H1 (cell line): ENCODE results near the gene SRSF3. TPM values are rescaled to one million over a fixed set of nuclear protein-coding genes. Genes with fewer than 3 reads are reported as not detected.

ENCODE experiments used
- CTBP2 ChIP-seq: IDR thresholded peaks from 2 replicates; pipeline ENCODE4 v1.7.0; 2011; ENCODE audit warnings: borderline replicate concordance, mild to moderate bottlenecking, moderate library complexity, mixed read lengths, low read length; ENCODE audit not compliant: insufficient read depth, insufficient read length
- EP300 ChIP-seq, 2 experiments: IDR thresholded peaks; 1 replicate in 1 of 2; 2 replicates in 1 of 2; pipeline ENCODE4 v1.6.1; 2011 to 2012; ENCODE audit warnings: low read depth in 2 of 2, low read length in 2 of 2, mild to moderate bottlenecking in 2 of 2, borderline replicate concordance in 1 of 2, inconsistent platforms in 1 of 2, moderate library complexity in 1 of 2
- NRF1 ChIP-seq: IDR thresholded peaks from 2 replicates; pipeline ENCODE4 v1.6.1; 2011; ENCODE audit warnings: mild to moderate bottlenecking, low read depth, low read length, improper control_type of control experiment
- SIN3A ChIP-seq, 2 experiments: IDR thresholded peaks in 1 of 2; conservative IDR thresholded peaks in 1 of 2; 2 replicates each; pipeline ENCODE4 v1.6.1; 2011 to 2012; ENCODE audit warnings: low read length in 2 of 2, improper control_type of control experiment in 1 of 2, low read depth in 1 of 2, mild to moderate bottlenecking in 1 of 2
- polyA plus RNA-seq, 7 experiments: library from polyadenylated mRNA; depleted of rRNA in 3 of 7; stranded (reverse) in 5 of 7; unstranded in 2 of 7; fragments of >200 nt in 5 of 7; fragments of 200-250 nt in 2 of 7; gene quantifications; 1 replicate in 5 of 7; 2 replicates in 1 of 7; 4 replicates in 1 of 7; pipeline versions ENCODE4 v1.2.1 to v1.2.3, GENCODE V29; 2011 to 2013; ENCODE audit warnings: missing spikeins in 2 of 7, mixed read lengths in 2 of 7
- total RNA-seq: library from RNA; stranded (reverse); fragmentation: NEBNext Ultra II Directional; extraction: Animal tissue kit (Norgen Biotek cat#: 25700); gene quantifications from 2 replicates; pipeline ENCODE4 v1.2.1, GENCODE V29; 2021
- TF ChIP-seq, protein P1 (sequence below): IDR thresholded peaks from 2 replicates; pipeline ENCODE4 v1.6.1; 2011; ENCODE audit warnings: low read length, improper control_type of control experiment
- TF ChIP-seq, protein P2 (sequence below), 3 experiments: IDR thresholded peaks; 1 replicate in 2 of 3; 2 replicates in 1 of 3; pipeline versions ENCODE4 v1.5.1 to v1.6.1; 2011; ENCODE audit warnings: low read length in 3 of 3, mild to moderate bottlenecking in 3 of 3, inconsistent platforms in 2 of 3, low read depth in 1 of 3, moderate library complexity in 1 of 3; ENCODE audit not compliant: insufficient read depth in 1 of 3; ENCODE audit errors: control extremely low read depth in 1 of 3

Gene SRSF3
- total and polyA plus RNA-seq, 2 of the 8 experiments (the other 6 are each of a cell fraction or from before 2014, with no cell fraction given), result 471 to 689 TPM

DNA sequence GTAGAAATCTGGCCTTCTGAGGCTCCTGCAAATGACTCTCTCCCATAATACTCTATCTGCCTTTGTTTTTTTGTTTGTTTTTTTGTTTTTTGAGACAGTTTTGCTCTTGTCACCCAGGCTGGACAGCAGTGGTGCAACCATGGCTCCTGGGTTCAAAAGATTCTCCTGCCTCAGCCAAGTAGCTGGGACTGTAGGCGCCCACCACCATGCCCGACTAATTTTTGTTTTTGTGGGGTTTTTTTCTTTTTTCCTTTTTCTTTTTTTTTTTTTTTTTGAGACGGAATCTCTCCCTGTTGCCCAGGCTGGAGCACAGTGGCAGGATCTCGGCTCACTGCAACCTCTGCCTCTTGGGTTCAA lies 30.3 kb upstream of the SRSF3 start (continued):
- TF ChIP-seq, protein P1, sequence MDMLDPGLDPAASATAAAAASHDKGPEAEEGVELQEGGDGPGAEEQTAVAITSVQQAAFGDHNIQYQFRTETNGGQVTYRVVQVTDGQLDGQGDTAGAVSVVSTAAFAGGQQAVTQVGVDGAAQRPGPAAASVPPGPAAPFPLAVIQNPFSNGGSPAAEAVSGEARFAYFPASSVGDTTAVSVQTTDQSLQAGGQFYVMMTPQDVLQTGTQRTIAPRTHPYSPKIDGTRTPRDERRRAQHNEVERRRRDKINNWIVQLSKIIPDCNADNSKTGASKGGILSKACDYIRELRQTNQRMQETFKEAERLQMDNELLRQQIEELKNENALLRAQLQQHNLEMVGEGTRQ, result no peak
- TF ChIP-seq, protein P2, sequence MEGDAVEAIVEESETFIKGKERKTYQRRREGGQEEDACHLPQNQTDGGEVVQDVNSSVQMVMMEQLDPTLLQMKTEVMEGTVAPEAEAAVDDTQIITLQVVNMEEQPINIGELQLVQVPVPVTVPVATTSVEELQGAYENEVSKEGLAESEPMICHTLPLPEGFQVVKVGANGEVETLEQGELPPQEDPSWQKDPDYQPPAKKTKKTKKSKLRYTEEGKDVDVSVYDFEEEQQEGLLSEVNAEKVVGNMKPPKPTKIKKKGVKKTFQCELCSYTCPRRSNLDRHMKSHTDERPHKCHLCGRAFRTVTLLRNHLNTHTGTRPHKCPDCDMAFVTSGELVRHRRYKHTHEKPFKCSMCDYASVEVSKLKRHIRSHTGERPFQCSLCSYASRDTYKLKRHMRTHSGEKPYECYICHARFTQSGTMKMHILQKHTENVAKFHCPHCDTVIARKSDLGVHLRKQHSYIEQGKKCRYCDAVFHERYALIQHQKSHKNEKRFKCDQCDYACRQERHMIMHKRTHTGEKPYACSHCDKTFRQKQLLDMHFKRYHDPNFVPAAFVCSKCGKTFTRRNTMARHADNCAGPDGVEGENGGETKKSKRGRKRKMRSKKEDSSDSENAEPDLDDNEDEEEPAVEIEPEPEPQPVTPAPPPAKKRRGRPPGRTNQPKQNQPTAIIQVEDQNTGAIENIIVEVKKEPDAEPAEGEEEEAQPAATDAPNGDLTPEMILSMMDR (IDR thresholded peaks at IDR 0.05; ENCODE audit: control extremely low read depth in 1 of 3, insufficient read depth in 1 of 3, low read depth in 1 of 3, low read length in 3 of 3), result no peak
- no peak for TF ChIP-seq CTBP2
- no peak for TF ChIP-seq SIN3A (conservative IDR thresholded peaks at IDR 0.05 in 1 of 2, IDR thresholded peaks at IDR 0.05 in 1 of 2; ENCODE audit: low read depth in 1 of 2, low read length in 2 of 2)
- no peak for TF ChIP-seq EP300 (IDR thresholded peaks at IDR 0.05; ENCODE audit: borderline replicate concordance in 1 of 2, low read depth in 2 of 2, low read length in 2 of 2)
- no peak for TF ChIP-seq NRF1
- TF ChIP-seq, all 59 proteins: peak for 0
